ENCODE measurements around the gene XYLT1. TPM values are rescaled to one million over a fixed set of nuclear protein-coding genes. Genes with fewer than 3 reads are reported as not detected.

The XYLT1 gene
- total and polyA plus RNA-seq, 2 of the 8 experiments (the other 6 are each of a cell fraction or from before 2014, with no cell fraction given), result 6.6 to 25.4 TPM

- DNase-seq (ENCODE audit: low read depth in 1 of 2, low spot score in 2 of 2) (no peak), FAIRE-seq (no peak)
- no peak overlapping the region for H3K18ac ChIP-seq (ENCODE audit: extremely low read depth, low read length)
- no peaks in the 10 kb centered on the region for H3K27me3 ChIP-seq (replicated peaks in 1 of 4; ENCODE audit: control insufficient read depth in 3 of 4, extremely low read depth in 1 of 4, insufficient read depth in 3 of 4, low read length in 3 of 4)
- no peak overlapping the region for H3K56ac ChIP-seq (replicated peaks; ENCODE audit: insufficient read length, low read depth, low read length)
- no peak overlapping the region for H2BK15ac ChIP-seq (ENCODE audit: low read length)
- no peak overlapping the region for H2AK5ac ChIP-seq (ENCODE audit: low read depth, low read length)
- H2BK20ac ChIP-seq (ENCODE audit: low read length), result no peak overlapping the region
- no peak overlapping the region for H3K9ac ChIP-seq (replicated peaks in 1 of 4; ENCODE audit: extremely low read depth in 1 of 4, low read depth in 3 of 4, low read length in 3 of 4)
- POLR2A ChIA-PET (ENCODE audit: partially characterized antibody), result no interaction called here
- WGBS, 2 experiments (ENCODE audit: extremely low coverage in 1 of 2, insufficient coverage in 1 of 2, insufficient read length in 1 of 2, insufficient replicate concordance in 2 of 2, low coverage in 1 of 2, low lambda C conversion rate in 2 of 2, missing lambda C conversion rate in 1 of 2), result 84% methylated on average over 2 of the region's 2 CpGs; no CpG with 5 or more reads in 1 of the 2 experiments
- CTCF ChIA-PET (ENCODE audit: partially characterized antibody), result interaction anchor here (0.6 to 1.2 kb wide), 5 partner anchors 8 to 313 kb away, joined by 3 to 6 read pairs (median 3); no protein-coding TSS in a partner anchor
- H3K4me2 ChIP-seq (ENCODE audit: insufficient read depth in 1 of 2, low read depth in 2 of 2, low read length in 2 of 2), result no peak overlapping the region
- H3K14ac ChIP-seq (ENCODE audit: insufficient read length), result no peak overlapping the region
- H3K23me2 ChIP-seq (ENCODE audit: low read depth, low read length), result no peaks in the 10 kb centered on the region
- no peaks in the 10 kb centered on the region for H3K36me3 ChIP-seq (ENCODE audit: control insufficient read depth in 2 of 4, insufficient read depth in 4 of 4, low read length in 3 of 4)
- H2BK12ac ChIP-seq (ENCODE audit: low read depth, low read length), result no peak overlapping the region
- no peak overlapping the region for H3K23ac ChIP-seq (ENCODE audit: insufficient read length)
- H4K8ac ChIP-seq (ENCODE audit: extremely low read depth, insufficient read depth, low read length), result no peak overlapping the region
- H3K4me1 ChIP-seq (replicated peaks in 1 of 4; ENCODE audit: control insufficient read depth in 3 of 4, insufficient read depth in 4 of 4, low read length in 3 of 4), result peaks cover 5 to 42% (median 19%) of the 10 kb centered on the region in 4 experiments
- H3K79me1 ChIP-seq (ENCODE audit: low read depth, low read length), result no peaks in the 10 kb centered on the region
- no peaks in the 10 kb centered on the region for H3K9me3 ChIP-seq (ENCODE audit: insufficient read depth in 2 of 2, low read depth in 1 of 2, low read length in 1 of 2)
- no peak overlapping the region for H2BK120ac ChIP-seq (replicated peaks; ENCODE audit: low read depth, low read length)
- no peak overlapping the region for H4K91ac ChIP-seq (replicated peaks; ENCODE audit: insufficient read length, low read length)
- 0 out of 4 replicates have a peak, but pooled peaks cover 0 to 4% of the 10 kb centered on the region in 2 experiments for H3K79me2 ChIP-seq (ENCODE audit: control insufficient read depth in 1 of 2, insufficient read depth in 2 of 2, low read length in 2 of 2)
- TF ChIP-seq BACH1 (IDR thresholded peaks at IDR 0.05; ENCODE audit: low read length) (no peak), ATF2 (IDR thresholded peaks at IDR 0.05; ENCODE audit: low read length) (no peak), CTCF (IDR thresholded peaks at IDR 0.05; ENCODE audit: control extremely low read depth in 1 of 3, insufficient read depth in 1 of 3, low read depth in 1 of 3, low read length in 3 of 3) (no peak), TEAD4 (IDR thresholded peaks at IDR 0.05; ENCODE audit: low read depth, low read length) (no peak), CHD2 (IDR thresholded peaks at IDR 0.05; ENCODE audit: low read length) (no peak), ZNF274 (IDR thresholded peaks at IDR 0.05; ENCODE audit: borderline replicate concordance, extremely low read depth, low read length) (no peak), EZH2 (IDR thresholded peaks at IDR 0.05; ENCODE audit: low read depth, low read length, severe bottlenecking) (no peak), CHD1 (IDR thresholded peaks at IDR 0.05; ENCODE audit: low read depth, low read length) (no peak)
- no peak overlapping the region for H2AFZ ChIP-seq (ENCODE audit: low read length)
- no peak overlapping the region for H3K27ac ChIP-seq (ENCODE audit: low read depth, low read length)
- no peak overlapping the region for H2BK5ac ChIP-seq (ENCODE audit: low read depth, low read length)
- no peak overlapping the region for H4K5ac ChIP-seq (ENCODE audit: insufficient read length, low read depth, low read length)
- H3K4me3 ChIP-seq (ENCODE audit: extremely low read depth in 1 of 4, insufficient read depth in 2 of 4, low read depth in 3 of 4, low read length in 4 of 4), result no peak overlapping the region
- H4K20me1 ChIP-seq (replicated peaks in 1 of 2; ENCODE audit: control insufficient read depth in 1 of 2, insufficient read depth in 2 of 2, low read length in 2 of 2), result no peaks in the 10 kb centered on the region
- no peak overlapping the region for H3K4ac ChIP-seq (replicated peaks; ENCODE audit: insufficient read length, low read depth, low read length)
These were observed 166.7 kb downstream of the XYLT1 start for GRCh38 chr16:17304106-17304490.

Data from H1 (cell line).